T-helper 2 cell treated with Interferon-gamma antibody and Interleukin-4, amounts not matched to agents 100 ng/mL and 5 ng/mL, for 36 hours (primary cell): ENCODE results near the gene CDKL4. TPM values are rescaled to one million over a fixed set of nuclear protein-coding genes. Genes with fewer than 3 reads are reported as not detected.
"Not testable (repeated sequence)": the region's sequence is repeated elsewhere in the genome, so short reads cannot be mapped to it uniquely, and the experiment has no call there.

Experiments used
- intact Hi-C: fragments of 100-400 bp; cut with micrococcal nuclease; formaldehyde crosslinking; loops from one replicate; pipeline ENCODE4 v1.15.1; 2023
- total RNA-seq: library from RNA; stranded (reverse); gene quantifications from 2 replicates; pipeline ENCODE4 v1.2.3, GENCODE V29; 2022

The CDKL4 gene
- total RNA-seq, 1 donor from 2014 or later: 0.59 TPM

DNA sequence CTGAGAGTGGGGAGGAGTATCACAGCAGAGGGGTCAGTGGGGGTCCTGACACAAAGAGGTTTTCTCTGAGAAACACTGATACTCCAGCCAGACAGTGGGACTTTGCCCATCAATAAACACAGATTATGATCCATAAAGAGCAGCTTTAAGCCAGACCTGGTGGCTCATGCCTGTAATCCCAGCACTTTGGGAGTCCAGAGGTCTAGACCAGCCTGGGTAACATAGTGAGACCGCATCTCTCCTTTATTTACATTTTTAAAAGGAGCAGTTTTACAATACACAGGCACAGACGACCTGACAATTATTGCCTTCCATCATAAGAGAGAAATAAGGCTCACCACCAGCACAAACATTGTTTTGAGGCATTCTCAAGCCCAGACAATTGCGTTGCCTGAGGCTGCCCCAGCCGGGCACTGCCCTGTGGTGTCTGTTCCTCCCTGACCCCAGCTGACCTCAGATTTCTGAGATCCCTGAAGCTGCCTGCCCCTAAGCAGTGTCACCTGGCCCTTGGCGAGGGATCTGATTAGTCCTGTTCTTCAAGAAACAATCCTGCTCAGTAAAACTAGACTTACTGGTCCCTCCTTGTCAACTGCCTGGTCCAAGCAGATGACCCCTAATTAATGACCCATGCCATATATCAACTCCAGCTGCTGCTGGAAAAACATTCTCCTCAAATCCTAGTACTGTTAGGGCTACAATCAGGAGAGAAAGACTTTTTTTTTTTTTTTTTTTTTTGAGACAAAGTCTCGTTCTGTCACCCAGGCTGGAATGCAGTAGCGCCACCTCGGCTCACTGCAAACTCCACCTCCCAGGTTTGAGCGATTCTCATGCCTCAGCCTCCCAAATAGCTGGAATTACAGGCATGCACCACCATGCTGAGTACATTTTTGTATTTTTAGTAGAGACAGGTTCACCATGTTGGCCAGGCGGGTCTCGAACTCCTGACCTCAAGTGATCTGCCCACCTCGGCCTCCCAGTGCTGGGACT is 63.5 kb downstream of the CDKL4 start:
- intact Hi-C loops: no loop called here

DNA sequence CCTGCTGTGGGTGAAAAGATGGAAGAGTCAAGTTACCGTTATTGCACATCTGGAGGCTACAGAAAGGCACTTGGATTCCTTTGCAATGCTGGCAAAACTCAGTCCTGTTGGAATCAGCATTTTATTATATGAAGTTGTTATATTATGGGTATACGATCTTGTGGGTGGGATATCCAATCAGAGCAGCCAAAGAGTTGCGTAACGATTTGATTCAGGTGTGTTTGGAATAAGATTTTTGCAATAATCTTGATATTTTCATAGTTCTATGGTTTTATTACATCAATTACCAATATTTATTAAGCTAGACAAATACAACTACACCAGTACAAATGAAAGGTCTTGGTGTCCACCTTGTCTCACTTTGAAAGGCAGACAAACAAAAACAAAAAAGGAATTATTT is 65.0 kb downstream of the CDKL4 start:
- intact Hi-C loops: no loop called here

DNA sequence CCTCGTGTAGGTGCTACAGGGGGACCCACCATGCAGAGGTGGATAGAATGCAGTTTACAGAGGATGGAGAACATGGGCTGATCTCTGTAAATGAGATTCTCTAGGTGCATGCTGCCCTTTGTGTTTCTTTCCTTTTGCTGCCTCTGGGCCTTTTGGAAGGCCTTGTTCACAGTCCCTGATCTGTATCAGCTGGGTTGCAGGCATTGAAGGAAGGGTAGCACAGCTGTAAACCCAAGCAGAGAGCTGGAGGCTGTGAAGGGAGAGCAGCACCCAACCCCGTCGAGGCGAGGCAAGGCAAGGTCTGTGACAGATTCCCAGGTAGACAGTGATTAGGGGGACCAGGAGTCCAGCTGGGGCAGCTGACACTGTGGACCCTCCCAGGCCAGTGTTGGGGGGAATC is 66.8 kb downstream of the CDKL4 start:
- intact Hi-C loops: no loop called here

DNA sequence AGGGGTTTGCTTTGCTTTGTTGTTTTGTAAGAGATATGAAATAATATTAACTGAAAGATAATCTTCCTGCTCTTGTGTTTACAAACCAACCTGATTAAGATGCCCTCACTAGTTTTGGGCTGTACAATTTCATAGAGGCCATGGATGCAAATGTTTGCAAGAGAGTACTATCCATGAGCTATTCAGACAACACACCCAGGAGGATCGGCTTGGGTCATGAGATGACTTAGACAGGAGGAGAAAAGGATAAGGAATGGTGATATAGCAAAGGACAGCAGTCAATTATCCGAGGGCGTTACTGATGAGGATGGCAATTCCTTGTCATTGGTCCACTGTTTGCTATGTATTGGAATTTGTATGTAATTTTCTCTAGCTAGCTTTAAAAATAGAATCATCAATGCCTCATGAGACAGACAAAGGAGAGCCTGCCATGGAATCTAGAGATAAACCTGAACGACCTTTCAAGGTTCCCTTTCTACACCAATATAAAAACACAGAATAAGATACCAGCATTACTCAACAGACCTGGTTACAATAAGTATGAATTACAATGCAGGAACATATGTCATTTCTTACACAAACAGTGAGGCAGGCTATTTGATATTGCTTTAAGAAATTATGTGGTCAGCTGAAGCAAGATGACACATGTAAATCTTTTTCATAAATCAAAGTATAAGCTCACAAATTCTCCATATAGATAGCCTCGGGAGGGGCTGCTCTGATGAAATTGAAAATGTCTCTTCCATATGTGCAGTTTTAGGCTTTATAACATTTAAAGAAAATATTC is 68.6 kb downstream of the CDKL4 start:
- intact Hi-C loops: no loop called here

DNA sequence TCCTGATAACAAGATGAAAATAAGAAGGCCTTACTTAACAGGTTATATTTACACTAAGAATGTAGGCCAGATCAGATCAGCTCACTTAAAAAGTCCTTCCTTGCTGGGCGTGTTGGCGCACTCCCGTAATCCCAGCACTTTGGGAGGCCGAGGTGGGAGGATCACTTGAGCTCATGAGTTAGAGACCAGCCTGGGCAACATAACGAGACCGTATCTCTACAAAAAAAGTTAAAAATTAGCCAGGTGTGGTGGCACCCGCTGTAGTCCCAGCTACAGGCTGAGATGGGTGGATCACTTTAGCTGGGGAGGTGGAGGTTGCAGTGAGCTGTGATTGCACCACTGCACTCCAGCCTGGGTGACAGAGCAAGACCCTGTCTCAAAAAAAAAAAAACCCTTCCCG is 69.7 kb downstream of the CDKL4 start:
- intact Hi-C loops: no loop called here

DNA sequence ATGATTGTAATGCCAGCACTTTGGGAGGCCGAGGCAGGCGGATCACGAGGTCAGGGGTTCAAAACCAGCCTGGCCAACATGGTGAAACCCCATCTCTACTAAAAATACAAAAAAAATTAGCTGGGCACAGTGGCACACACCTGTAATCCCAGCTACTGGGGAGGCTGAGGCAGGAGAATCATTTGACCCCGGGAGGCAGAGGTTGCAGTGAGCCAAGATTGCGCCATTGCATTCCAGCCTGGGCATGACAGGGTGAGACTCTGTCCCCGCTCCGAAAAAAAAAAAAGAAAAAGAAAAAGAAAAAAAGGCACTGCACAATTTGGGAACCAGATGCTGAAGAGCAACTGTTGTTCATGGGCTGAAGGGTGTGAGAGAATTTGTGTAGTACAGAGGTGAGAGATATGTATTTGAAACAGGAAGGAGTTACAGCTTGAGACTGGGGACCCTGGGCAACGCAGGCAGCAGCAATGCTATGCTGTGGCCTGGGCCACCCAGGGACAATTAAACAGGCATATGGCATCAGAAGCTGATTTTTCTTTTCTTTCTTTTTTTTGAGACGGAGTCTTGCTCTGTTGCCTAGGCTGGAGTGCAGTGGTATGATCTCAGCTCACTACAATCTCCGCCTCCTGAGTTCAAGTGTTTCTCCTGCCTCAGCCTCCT is 71.6 kb downstream of the CDKL4 start:
- intact Hi-C loops: not testable (repeated sequence)

DNA sequence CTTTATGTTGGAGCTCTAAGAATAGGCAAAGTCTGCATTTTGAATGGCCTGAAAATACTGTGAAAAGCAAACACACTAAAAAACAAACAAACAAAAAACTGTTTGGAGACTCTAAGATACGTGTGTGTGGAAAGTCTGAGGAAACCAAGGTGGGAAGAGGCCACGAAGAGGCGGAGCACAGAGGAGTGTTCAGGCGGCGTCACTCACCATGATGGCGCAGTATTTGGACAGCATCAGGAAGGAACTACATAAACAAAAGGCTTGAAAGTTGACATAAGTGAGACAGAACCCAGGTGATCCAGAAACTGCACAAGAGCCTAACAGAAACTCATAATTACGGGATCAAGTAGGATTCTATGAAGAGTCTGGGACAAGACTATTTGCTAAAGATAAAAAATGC is 72.1 kb downstream of the CDKL4 start:
- intact Hi-C loops: no loop called here

DNA sequence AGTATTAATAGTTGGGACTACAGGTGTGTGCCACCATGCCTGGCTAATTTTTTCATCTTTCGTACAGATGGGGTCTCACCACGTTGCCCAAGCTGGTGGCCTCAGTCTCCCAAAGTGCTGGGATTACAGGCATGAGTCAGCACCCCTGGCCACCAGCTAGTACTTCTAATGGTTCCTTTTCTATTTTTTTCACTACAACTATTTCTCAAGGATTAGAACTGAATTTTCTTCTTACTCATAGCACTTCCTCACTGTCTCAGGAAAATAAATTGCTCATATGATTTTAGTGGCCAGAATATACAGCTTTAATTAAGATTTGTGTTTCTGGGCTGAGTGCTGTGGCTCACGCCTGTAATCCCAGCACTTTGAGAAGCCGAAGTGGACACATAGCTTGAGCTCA is 79.7 kb downstream of the CDKL4 start:
- intact Hi-C loops: no loop called here

DNA sequence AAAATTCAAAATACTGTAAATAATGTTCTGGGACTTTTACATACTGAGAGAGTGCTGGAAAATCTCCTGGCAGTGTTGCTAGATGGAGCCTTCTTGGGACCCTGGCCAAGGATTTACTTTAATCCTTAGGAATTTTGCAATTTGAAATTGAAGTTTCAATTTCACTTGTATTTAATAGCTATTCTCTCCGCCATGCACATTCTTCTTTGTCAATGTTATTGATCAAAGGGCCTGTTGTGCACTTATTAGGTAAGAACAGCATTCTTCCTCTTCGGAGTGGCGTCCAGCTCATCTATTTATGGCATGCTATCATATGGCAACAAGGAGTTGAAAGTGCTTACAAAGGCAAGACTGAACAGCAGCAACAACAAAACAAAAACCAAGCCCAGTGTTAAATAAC is 82.8 kb downstream of the CDKL4 start:
- intact Hi-C loops: no loop called here

DNA sequence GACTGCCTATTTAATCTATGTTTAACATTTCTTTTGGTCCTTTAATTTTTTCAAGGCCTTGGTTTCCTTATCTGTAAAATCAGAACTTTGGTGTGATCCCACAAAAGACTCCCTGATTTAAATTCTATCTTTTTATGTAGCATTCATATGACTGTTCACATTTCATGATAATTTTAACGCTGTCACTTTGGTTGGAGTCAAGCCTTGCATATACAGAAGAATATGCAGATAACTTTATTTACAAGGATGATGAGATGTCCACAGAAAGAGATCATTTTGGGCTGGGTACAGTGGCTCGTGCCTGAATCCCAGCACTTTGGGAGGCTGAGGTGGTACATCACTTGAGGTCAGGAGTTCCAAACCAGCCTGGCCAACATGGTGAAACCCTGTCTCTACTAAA is 84.5 kb downstream of the CDKL4 start:
- intact Hi-C loops: no loop called here

DNA sequence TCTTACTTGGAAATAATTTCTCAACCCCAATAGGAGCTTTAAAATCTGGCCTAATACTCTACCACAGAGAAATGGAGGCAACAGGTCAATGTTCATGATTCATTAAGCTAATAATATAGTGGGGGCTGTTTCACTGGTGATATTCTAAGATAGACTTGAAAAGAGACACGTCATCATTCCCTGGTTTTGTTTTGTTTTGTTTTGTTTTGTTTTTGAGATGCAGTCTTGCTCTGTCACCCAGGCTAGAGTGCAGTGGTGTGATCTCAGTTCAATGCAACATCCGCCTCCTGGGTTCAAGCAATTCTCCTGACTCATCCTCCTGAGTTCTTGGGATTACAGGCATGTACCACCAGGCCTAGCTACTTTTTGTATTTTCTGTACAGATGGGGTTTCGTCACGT is 85.4 kb downstream of the CDKL4 start:
- intact Hi-C loops: no loop called here

DNA sequence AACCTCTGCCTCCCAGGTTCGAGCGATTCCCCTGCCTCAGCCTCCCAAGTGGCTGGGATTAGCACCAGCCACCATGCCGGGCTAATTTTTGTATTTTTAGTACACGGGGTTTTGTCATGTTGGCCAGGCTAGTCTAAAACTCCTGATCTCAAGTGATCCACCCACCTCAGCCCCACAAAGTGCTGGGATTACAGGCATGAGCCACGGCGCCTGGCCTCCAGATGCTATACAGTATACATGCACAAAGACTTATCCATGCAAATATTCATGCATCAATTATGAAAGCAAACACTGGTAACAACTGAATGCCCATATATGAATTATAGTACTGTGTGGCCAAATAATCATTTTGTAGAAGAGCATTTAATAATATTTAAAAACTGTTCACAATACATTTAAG is 86.9 kb downstream of the CDKL4 start:
- intact Hi-C loops: no loop called here

DNA sequence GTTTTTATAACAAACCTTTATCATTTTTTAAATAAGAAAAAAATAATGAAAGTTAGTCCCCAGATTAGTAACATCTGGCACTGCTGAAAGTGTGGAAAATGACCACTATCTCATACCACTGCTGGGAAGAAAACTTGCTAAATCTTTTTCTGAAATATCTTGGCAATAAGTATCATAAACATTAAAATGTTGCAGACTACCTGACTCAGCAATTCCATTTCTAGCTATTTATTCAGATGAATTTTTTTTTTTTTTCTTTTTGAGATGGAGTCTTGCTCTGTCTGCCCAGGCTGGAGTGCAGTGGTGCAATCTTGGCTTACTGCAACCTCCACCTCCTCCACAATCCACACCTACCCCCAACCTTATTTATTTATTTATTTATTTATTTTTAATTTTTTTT is 87.7 kb downstream of the CDKL4 start:
- intact Hi-C loops: no loop called here

DNA sequence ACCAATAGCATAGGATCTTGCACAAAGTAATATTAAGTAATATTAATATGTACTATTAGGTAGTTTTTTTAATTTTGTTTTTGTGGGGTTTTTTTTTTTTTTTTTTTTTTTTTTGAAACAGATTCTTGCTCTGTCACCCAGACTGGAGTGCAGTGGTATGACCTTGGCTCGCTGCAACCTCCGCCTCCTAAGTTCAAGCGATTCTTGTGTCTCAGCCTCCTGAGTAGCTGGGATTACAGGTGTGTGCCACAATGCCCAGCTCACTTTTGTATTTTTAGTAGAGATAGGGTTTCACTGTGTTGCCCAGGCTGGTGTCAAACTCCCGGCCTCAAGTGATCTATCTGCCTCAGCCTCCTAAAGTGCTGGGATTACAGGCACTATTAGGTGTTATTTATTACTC is 88.2 kb downstream of the CDKL4 start:
- intact Hi-C loops: not testable (repeated sequence)

DNA sequence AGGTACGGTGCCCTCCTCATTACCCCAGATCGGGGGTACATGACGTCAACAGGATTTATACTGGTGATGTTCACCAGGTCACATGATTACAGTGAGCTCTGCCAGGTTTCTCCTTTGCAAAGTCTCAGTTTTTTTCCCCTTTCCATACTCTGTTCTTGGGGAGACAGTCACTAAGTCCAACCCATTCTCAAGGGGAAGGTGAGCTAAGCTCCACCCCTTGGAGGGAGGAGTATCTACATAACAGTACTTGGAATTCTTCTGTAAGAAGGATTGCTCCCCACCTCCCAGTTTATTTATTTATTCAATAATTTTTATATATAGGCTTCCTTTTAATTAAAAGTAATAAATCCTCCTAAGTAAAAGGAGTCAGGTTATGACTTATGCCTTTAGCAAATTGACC is 88.8 kb downstream of the CDKL4 start:
- intact Hi-C loops: no loop called here

DNA sequence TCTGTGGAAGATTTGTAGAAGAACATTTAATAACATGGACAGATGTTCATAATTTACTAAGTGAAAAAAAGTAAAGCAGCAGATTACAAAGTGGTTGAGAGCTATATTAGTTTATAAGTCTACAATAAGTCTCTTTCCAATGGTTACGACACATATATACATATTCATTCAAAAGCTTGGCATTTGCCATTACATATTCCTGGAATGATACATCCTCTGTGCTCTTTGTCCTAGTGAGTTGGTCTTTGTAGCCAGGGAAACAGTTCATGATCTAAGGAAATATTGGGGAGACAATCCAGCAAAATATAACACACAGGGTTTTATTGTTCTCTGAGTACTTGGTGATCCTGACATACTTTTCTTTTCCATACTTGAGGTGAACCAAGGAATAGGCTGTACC is 90.5 kb downstream of the CDKL4 start:
- intact Hi-C loops: no loop called here

DNA sequence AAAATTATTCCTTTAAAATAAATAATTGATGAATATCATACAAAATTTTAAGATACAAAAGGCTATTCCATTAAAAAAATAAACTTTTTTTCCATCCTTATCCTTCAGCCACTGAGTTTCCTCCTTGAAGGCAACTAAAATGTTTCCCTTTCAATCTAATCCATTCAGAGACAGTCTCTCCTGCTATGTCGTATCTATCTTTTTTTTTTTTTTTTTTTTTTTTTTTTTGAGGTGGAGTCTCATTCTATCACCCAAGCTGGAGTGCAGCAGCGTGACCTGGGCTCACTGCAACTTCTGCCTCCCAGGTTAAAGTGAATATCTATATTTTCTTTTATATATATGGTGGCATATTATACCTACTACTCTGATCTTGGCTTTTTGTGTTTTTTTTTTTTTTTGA is 91.3 kb downstream of the CDKL4 start:
- intact Hi-C loops: no loop called here

DNA sequence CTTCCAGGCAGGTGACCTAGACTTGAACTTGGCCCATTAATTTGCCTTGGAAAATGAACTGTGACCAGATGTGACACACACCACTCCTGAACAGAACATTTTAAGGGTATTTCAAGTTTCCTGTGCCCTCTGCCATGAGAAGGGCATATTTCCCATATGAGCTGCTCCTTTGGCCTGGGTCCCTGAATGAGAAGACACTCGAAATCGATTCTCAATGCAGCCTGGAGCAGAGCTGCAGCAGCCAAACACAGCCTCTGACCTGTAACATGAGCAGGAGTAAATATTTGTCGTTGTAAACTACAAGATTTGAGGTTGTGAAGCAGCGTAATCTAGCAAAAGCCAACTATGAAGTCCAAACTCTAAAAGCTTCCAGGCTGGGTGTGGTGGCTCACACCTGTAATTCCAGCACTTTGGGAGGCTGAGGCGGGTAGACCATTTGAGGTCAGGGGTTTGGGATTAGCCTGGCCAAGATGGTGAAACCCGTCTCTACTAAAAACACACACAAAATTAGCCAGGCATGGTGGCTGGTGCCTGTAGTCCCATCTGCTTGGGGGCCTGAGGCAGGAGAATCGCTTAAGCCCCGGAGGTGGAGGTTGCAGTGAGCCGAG is 92.8 kb downstream of the CDKL4 start:
- intact Hi-C loops: no loop called here

DNA sequence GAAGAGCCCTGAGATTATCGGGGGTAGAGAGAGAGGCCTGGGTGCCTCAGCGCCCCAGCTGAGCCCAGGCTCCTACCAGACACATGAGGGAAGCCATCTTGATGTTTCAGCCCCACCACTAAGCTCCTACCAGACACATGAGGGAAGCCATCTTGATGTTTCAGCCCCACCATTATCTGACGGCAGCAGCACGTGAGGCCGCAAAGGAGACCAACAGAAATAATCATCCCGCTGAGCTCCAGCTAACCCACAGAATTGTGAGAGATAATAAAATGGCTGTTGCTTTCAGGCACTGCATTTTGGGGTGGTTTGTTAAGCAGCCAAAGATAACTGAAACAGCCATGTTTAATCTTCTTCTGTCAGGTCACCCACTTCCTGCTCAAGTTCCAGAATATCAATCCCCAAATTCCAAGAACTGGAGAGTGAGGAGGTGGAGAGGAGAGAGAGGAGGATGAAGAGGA is 93.6 kb downstream of the CDKL4 start:
- intact Hi-C loops: no loop called here

DNA sequence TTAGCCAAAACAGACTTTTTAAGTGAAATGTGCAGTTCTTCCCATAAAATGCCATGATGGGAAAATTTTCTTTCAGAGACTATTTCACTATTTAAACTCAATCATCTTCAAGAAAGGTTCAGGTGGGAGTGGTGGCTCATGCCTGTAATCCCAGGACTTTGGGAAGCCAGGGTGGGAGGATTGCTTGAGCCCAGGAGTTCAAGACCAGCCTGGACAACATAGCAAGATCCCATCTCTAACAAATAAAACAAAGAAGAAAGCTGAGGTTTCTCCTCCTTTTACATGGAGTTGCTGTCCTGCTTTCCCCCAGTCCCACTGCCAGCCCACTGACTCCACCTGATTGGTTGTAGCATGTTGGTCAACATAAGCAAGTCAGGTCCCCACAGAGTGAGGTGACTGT is 97.1 kb downstream of the CDKL4 start:
- intact Hi-C loops: no loop called here

DNA sequence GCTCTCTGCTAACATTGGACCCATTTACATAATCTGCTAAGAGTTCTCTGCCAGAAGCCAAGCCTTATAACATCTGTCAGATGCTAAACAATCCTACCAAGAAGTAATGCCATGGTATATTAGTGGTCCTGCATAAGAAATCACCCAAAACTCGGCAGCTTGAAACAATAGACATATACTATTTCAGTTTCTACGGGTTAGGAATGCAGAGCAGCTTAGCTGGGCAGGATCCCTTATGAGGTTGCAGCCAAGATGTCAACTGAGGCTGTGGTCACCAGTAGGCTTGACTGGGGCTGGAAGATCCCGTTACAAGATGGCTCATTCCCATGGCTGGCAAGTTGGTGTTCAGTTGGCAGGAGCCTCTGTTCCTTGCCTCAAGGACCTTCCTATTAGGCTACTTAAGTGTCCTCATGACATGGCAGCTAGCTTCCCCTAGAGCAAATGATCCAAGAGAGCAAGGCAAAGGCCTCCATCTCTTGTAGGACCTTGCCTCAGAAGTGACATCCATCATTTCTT is 97.8 kb downstream of the CDKL4 start:
- intact Hi-C loops: no loop called here
